ENCODE measurements around the gene SLC25A29. TPM values are rescaled to one million over a fixed set of nuclear protein-coding genes. Genes with fewer than 3 reads are reported as not detected.

The SLC25A29 gene
- total RNA-seq, 1 donor from 2014 or later = 30.8 TPM

DNA sequence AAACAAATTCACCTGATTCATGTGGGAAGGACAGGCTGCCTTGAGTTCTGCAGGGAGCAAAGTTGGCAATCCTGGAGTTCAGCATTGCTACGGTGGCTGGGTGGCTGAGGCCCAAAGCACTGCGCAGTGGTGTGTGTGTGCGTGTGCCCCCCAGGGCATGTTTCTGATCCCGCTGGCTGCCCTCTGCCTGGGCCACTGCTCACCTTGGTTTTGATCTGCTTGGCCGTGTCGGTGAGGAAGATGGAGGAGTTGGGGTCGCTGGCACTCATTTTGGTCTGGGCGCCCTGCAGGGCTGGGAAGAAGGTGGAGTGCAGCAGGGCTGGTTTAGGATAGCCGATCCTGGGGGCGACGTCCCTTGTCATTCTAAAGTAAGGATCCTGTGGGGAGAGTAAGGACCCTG is 36.0 kb upstream of the SLC25A29 start:
- Histone ChIP-seq H3K27ac (ENCODE audit: low read depth, low read length) (peak overlapping the region; percentile 73), H3K36me3 (ENCODE audit: control insufficient read depth in 3 of 3, insufficient read depth in 3 of 3, low read length in 3 of 3) (peaks cover 17 to 31% (median 25%) of the 10 kb centered on the region in 3 donors), H3K4me3 (ENCODE audit: low read length in 3 of 3) (no peak overlapping the region)

DNA sequence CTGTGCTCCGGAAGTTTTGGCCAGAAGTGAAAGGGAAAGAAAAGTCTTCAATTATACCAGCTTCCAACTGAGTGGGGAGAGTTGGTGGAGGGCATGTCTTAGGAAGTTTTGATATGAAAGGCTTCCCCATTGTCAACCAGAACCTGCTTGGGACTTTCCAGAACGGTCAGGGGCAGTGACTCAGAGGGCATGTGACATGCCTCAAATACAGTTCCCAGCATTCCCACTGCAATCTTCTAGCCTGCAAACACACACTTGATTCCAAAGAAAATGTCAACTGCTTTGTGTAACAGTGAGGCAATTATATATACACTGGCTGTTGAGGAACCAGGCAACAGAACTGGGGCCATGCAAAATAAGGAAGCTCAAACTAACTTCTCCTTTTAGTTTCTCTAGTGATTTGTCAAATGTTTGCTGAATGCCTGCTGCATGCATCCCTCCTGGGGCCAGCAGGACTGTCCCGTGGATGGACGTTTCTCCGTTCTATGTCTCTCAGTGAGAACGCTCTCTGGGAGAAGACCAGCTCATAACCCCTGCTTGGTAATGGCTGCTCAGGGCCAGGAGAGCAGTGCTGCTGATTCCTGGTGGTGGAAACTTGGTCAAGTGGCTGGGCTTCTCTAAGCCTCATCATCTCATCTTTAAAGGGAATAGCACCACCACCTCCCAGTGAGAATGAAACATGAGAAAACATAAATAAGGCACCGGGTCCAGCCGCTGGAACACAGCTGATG is 35.2 kb upstream of the SLC25A29 start:
- Histone ChIP-seq H3K4me3 (ENCODE audit: low read length in 3 of 3) (no peak overlapping the region), H3K4me1 (ENCODE audit: control insufficient read depth in 3 of 3, insufficient read depth in 3 of 3, low read length in 3 of 3) (peaks cover 7 to 20% (median 16%) of the 10 kb centered on the region in 3 donors), H3K27me3 (ENCODE audit: control insufficient read depth in 3 of 3, insufficient read depth in 3 of 3, low read length in 3 of 3) (no peaks in the 10 kb centered on the region), H3K9me3 (ENCODE audit: control insufficient read depth in 3 of 3, low read length in 3 of 3) (no peaks in the 10 kb centered on the region), H3K9ac (ENCODE audit: low read depth in 1 of 3, low read length in 3 of 3) (peak overlapping the region; percentile 1 to 27 (median 26)), H3K27ac (ENCODE audit: low read depth, low read length) (peak overlapping the region; percentile 73), H3K36me3 (ENCODE audit: control insufficient read depth in 3 of 3, insufficient read depth in 3 of 3, low read length in 3 of 3) (peaks cover 17 to 30% (median 26%) of the 10 kb centered on the region in 3 donors)

More for the DNA sequence above, 36.0 kb upstream of the SLC25A29 start:
- Histone ChIP-seq H3K9me3 (ENCODE audit: control insufficient read depth in 3 of 3, low read length in 3 of 3) (no peaks in the 10 kb centered on the region), H3K4me1 (ENCODE audit: control insufficient read depth in 3 of 3, insufficient read depth in 3 of 3, low read length in 3 of 3) (peaks cover 7 to 20% (median 16%) of the 10 kb centered on the region in 3 donors), H3K9ac (ENCODE audit: low read depth in 1 of 3, low read length in 3 of 3) (no peak overlapping the region), H3K27me3 (ENCODE audit: control insufficient read depth in 3 of 3, insufficient read depth in 3 of 3, low read length in 3 of 3) (no peaks in the 10 kb centered on the region)

DNA sequence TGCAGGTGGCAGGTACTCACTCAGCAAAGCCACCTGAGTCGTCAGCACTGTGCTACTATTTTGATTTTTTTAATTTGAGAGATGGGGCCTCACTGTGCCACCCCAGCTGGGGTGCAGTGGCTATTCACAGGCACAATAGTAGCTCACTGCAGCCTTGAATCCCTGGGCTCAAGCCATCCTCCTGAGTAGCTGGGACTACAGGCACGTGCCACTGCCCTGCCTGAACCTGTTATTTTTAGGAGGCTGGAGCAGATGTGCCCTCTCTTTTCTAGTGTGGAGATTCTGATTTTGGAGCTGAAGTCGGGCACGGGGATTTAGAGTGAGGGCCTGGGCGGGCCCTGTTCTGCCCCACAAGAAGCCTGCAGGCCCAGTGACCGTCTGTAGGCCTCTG is 34.2 kb upstream of the SLC25A29 start:
- Histone ChIP-seq H3K9me3 (ENCODE audit: control insufficient read depth in 3 of 3, low read length in 3 of 3) (no peaks in the 10 kb centered on the region), H3K4me3 (ENCODE audit: low read length in 3 of 3) (no peak overlapping the region), H3K27me3 (ENCODE audit: control insufficient read depth in 3 of 3, insufficient read depth in 3 of 3, low read length in 3 of 3) (no peaks in the 10 kb centered on the region), H3K36me3 (ENCODE audit: control insufficient read depth in 3 of 3, insufficient read depth in 3 of 3, low read length in 3 of 3) (peaks cover 16 to 25% (median 17%) of the 10 kb centered on the region in 3 donors), H3K4me1 (ENCODE audit: control insufficient read depth in 3 of 3, insufficient read depth in 3 of 3, low read length in 3 of 3) (peaks cover 7 to 20% (median 16%) of the 10 kb centered on the region in 3 donors), H3K27ac (ENCODE audit: low read depth, low read length) (peak overlapping the region; percentile 73), H3K9ac (ENCODE audit: low read depth in 1 of 3, low read length in 3 of 3) (peak overlapping the region in 1 of 3 donors; percentile 25)

DNA sequence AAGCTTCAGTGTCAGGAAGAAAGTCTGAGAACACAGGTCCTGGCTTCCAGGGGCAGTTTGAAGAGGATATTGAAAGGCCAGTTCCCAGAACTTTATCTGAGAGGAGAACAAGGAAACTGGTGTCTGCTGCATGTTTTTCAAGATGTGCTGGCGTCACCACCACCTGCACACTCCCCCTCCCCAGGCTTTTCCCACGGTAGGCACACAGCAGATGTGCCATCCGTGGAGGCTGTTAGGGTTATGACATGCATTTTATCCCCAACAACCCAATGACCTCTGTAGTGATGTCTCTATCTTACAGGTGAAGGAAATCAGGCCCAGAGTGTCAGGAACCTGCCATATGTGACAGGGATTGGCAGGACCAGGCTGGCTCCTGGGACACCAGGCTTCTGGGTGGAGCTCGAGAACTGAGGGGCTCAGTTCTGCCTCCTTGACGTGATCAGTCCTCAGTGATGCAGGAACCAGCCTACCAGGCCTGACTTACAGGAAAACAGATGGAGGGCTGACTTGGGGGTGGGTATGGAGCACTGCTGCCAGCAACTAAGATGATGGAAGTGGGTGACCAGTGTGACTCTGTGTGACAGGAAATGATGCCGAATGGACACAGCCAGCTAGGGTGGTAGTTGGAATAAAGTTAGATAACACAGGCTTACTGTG is 33.6 kb upstream of the SLC25A29 start:
- no peak overlapping the region for H3K4me3 ChIP-seq (ENCODE audit: low read length in 3 of 3)
- H3K36me3 ChIP-seq (ENCODE audit: control insufficient read depth in 3 of 3, insufficient read depth in 3 of 3, low read length in 3 of 3) = peaks cover 19 to 25% (median 19%) of the 10 kb centered on the region in 3 donors
- H3K27ac ChIP-seq (ENCODE audit: low read depth, low read length) = no peak overlapping the region
- no peak overlapping the region for H3K9ac ChIP-seq (ENCODE audit: low read depth in 1 of 3, low read length in 3 of 3)
- peaks cover 7 to 20% (median 16%) of the 10 kb centered on the region in 3 donors for H3K4me1 ChIP-seq (ENCODE audit: control insufficient read depth in 3 of 3, insufficient read depth in 3 of 3, low read length in 3 of 3)
- H3K27me3 ChIP-seq (ENCODE audit: control insufficient read depth in 3 of 3, insufficient read depth in 3 of 3, low read length in 3 of 3) = no peaks in the 10 kb centered on the region
- H3K9me3 ChIP-seq (ENCODE audit: control insufficient read depth in 3 of 3, low read length in 3 of 3) = no peaks in the 10 kb centered on the region

DNA sequence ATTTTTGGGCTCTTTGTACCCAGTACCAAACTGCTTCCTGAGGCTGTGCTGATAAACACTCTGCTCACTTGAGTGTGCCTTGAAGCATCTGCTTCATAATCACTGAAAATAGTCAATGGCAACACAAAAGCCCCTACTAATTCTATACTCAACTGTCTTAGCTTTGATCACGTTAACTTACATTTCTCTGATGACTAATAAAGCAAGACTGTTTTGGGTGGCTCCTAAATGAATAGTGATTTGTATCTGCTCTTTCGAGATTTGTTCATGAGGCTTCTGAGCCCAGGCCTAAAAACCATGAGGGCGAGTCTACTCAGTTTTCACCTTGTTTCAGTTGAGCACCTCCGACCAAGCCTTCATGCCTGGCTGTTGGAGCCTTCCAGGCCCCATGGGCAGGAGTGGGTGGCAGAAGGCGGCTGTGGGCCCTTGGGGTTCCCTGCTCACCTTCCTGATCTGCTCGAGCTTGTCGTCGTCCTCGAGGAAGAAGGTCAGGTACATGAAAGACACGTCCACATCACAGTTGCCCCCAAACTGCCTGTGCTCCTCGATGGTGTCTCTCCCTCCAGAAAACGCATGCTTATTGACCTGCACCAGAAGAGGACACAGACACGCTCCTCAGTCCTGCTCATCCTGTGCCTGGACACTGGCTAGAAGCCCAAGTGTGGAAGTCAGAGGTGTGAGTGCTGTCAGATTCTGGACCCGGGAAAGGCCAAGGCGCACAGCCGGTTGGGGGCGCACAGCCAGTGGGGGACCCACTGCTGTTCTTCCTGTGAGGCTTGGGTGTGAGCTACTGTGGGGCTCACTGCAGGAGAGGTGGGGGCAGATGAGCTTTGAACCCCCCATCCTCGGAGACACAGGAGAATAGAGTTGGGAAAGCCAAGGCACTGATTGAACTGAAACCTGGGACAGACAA is 30.6 kb upstream of the SLC25A29 start:
- no peak overlapping the region for H3K4me3 ChIP-seq (ENCODE audit: low read length in 3 of 3)
- H3K9me3 ChIP-seq (ENCODE audit: control insufficient read depth in 3 of 3, low read length in 3 of 3) = no peaks in the 10 kb centered on the region
- H3K27ac ChIP-seq (ENCODE audit: low read depth, low read length) = no peak overlapping the region
- H3K36me3 ChIP-seq (ENCODE audit: control insufficient read depth in 3 of 3, insufficient read depth in 3 of 3, low read length in 3 of 3) = peaks cover 27 to 30% (median 28%) of the 10 kb centered on the region in 3 donors
- H3K4me1 ChIP-seq (ENCODE audit: control insufficient read depth in 3 of 3, insufficient read depth in 3 of 3, low read length in 3 of 3) = peaks cover 3 to 15% (median 11%) of the 10 kb centered on the region in 3 donors
- no peaks in the 10 kb centered on the region for H3K27me3 ChIP-seq (ENCODE audit: control insufficient read depth in 3 of 3, insufficient read depth in 3 of 3, low read length in 3 of 3)
- H3K9ac ChIP-seq (ENCODE audit: low read depth in 1 of 3, low read length in 3 of 3) = no peak overlapping the region

DNA sequence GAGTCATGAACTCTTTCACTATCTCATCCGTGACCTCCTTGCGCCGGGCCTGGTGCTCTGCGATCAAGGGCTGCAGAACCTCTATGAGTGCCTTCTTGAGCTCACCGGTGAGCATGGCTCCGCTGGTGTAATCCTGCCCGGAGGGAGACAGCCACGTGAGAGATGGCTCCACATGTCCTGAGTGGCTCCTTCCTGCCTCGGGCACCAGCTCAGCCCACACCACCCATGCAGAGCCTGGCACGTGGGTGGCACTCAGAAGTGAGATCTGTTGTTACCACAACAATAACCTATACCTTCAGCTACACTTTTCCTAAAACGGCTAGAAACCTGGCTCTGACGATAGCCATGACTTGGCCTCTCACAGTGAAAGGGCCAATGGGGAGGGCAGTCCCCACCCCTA is 28.7 kb upstream of the SLC25A29 start:
- Histone ChIP-seq H3K4me3 (ENCODE audit: low read length in 3 of 3) (no peak overlapping the region), H3K36me3 (ENCODE audit: control insufficient read depth in 3 of 3, insufficient read depth in 3 of 3, low read length in 3 of 3) (peaks cover 23 to 28% (median 24%) of the 10 kb centered on the region in 3 donors), H3K9me3 (ENCODE audit: control insufficient read depth in 3 of 3, low read length in 3 of 3) (no peaks in the 10 kb centered on the region), H3K9ac (ENCODE audit: low read depth in 1 of 3, low read length in 3 of 3) (no peak overlapping the region), H3K27ac (ENCODE audit: low read depth, low read length) (no peak overlapping the region), H3K4me1 (ENCODE audit: control insufficient read depth in 3 of 3, insufficient read depth in 3 of 3, low read length in 3 of 3) (no peaks in the 10 kb centered on the region), H3K27me3 (ENCODE audit: control insufficient read depth in 3 of 3, insufficient read depth in 3 of 3, low read length in 3 of 3) (no peaks in the 10 kb centered on the region)

DNA sequence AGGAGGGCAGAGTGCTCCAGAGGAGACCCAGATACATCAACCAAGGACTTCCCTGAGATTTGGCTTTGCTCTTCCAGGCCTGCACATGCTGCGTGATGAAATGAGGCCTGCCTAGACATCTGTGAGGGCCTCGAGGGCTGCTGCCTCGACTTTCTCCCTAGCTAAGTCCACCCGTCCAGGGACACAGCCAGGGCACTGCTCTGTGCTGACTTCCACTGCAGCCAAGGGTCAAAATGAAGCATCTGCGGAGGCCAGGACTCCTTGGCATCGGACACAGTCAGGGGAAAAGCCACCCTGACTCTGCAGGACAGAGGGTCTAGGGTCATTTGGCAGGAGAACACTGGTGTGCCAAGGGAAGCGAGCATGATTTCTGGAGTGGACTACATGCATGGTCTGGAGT is 27.6 kb upstream of the SLC25A29 start:
- no peaks in the 10 kb centered on the region for H3K27me3 ChIP-seq (ENCODE audit: control insufficient read depth in 3 of 3, insufficient read depth in 3 of 3, low read length in 3 of 3)
- no peaks in the 10 kb centered on the region for H3K9me3 ChIP-seq (ENCODE audit: control insufficient read depth in 3 of 3, low read length in 3 of 3)
- H3K27ac ChIP-seq (ENCODE audit: low read depth, low read length) = no peak overlapping the region
- no peak overlapping the region for H3K4me3 ChIP-seq (ENCODE audit: low read length in 3 of 3)
- peaks cover 21 to 24% (median 22%) of the 10 kb centered on the region in 3 donors for H3K36me3 ChIP-seq (ENCODE audit: control insufficient read depth in 3 of 3, insufficient read depth in 3 of 3, low read length in 3 of 3)
- H3K9ac ChIP-seq (ENCODE audit: low read depth in 1 of 3, low read length in 3 of 3) = no peak overlapping the region
- H3K4me1 ChIP-seq (ENCODE audit: control insufficient read depth in 3 of 3, insufficient read depth in 3 of 3, low read length in 3 of 3) = no peaks in the 10 kb centered on the region

DNA sequence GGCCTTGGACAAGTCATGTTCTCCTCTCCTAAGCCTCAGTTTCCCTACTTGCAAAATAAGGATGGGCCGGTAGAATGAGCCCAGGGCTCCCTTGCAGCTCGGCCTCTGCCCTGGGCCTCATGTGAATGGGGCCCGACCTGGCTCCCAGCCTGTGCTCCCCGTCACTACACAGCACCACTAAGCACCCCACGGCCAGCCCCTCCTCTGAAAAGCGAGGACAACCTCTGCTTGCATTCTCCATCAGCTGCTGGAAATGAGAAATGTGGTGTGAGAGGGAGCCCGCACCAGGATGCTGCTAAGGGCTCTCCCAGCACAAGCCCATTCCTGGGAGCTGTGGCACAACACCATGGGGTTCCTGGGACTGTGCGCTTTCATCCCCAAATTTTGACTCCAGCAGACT is 27.1 kb upstream of the SLC25A29 start:
- no peaks in the 10 kb centered on the region for H3K27me3 ChIP-seq (ENCODE audit: control insufficient read depth in 3 of 3, insufficient read depth in 3 of 3, low read length in 3 of 3)
- H3K4me3 ChIP-seq (ENCODE audit: low read length in 3 of 3) = no peak overlapping the region
- H3K36me3 ChIP-seq (ENCODE audit: control insufficient read depth in 3 of 3, insufficient read depth in 3 of 3, low read length in 3 of 3) = peaks cover 21 to 24% (median 22%) of the 10 kb centered on the region in 3 donors
- no peaks in the 10 kb centered on the region for H3K9me3 ChIP-seq (ENCODE audit: control insufficient read depth in 3 of 3, low read length in 3 of 3)
- no peak overlapping the region for H3K9ac ChIP-seq (ENCODE audit: low read depth in 1 of 3, low read length in 3 of 3)
- no peak overlapping the region for H3K27ac ChIP-seq (ENCODE audit: low read depth, low read length)
- H3K4me1 ChIP-seq (ENCODE audit: control insufficient read depth in 3 of 3, insufficient read depth in 3 of 3, low read length in 3 of 3) = no peaks in the 10 kb centered on the region

DNA sequence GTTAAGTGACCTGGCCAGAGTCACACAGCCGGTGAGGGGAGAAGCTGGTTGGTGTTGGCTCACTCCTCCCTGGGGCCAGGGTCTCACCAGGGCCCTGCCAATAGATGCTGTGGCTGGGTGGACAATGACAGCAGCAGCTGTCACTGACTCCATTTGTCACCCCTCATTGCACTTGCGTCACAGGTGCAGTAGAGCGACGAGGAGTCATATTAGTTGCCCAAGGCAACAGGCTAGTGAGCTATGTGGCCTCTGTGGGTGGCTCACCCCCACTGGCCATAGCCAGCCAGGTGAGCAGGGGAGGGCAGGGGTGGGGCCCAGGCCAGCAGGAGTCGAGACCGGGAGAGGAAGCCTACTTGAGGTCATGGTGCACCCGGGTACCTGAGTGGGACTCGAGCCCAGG is 26.6 kb upstream of the SLC25A29 start:
- H3K27ac ChIP-seq (ENCODE audit: low read depth, low read length) = no peak overlapping the region
- H3K9me3 ChIP-seq (ENCODE audit: control insufficient read depth in 3 of 3, low read length in 3 of 3) = no peaks in the 10 kb centered on the region
- no peaks in the 10 kb centered on the region for H3K27me3 ChIP-seq (ENCODE audit: control insufficient read depth in 3 of 3, insufficient read depth in 3 of 3, low read length in 3 of 3)
- peaks cover 19 to 24% (median 20%) of the 10 kb centered on the region in 3 donors for H3K36me3 ChIP-seq (ENCODE audit: control insufficient read depth in 3 of 3, insufficient read depth in 3 of 3, low read length in 3 of 3)
- no peaks in the 10 kb centered on the region for H3K4me1 ChIP-seq (ENCODE audit: control insufficient read depth in 3 of 3, insufficient read depth in 3 of 3, low read length in 3 of 3)
- no peak overlapping the region for H3K4me3 ChIP-seq (ENCODE audit: low read length in 3 of 3)
- H3K9ac ChIP-seq (ENCODE audit: low read depth in 1 of 3, low read length in 3 of 3) = no peak overlapping the region
